ENCODE results near the gene BICRA.
A peak's percentile ranks its signal among the peaks of the same experiment; 100 is the strongest.

BICRA gene

DNA sequence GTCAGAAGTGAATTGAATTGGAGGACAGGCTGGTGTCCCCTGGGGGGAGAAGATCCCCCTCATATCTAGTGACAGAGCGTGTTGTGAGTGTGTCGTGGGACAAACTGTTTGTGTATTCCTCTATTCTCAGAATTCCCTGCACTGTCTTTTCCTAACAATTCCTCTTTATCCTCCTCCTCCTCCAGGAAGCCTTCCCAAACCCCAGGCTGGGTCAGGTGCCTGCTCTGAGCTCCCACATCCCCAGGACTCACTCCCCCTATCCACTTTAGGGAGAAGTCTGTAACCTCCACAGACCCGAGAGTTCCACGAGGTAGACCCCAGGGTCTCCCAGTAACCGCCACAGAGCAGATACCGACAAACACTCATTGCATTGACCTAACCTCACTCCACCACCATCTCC is 15.1 kb upstream of the BICRA start:
- H3K4me3 ChIP-seq (ENCODE audit: low read length), result no peak overlapping the region
- TF ChIP-seq ZNF274 (IDR thresholded peaks at IDR 0.05; ENCODE audit: low read depth, low read length), result no peak

DNA sequence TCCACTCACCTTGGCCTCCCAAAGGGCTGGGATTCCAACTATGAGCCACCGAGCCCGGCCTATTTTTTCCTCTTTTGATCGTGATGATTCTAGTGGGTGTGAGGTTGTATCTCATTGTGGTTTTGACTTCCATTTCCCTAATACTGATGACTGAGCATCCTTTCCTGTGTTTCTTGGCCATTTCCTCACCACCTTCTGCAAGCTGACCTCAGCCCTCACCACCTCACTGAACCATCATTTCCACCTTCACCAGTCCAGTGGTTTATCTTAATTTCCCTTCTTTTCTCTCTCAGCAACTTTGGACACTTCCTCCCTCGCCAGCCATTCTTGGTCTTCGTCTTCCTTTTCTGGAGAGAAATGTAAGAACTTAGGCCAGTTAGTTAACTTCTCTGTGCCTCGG is 13.0 kb upstream of the BICRA start:
- H3K4me3 ChIP-seq (ENCODE audit: low read length), result no peak overlapping the region
- no peak for TF ChIP-seq ZNF274 (IDR thresholded peaks at IDR 0.05; ENCODE audit: low read depth, low read length)

DNA sequence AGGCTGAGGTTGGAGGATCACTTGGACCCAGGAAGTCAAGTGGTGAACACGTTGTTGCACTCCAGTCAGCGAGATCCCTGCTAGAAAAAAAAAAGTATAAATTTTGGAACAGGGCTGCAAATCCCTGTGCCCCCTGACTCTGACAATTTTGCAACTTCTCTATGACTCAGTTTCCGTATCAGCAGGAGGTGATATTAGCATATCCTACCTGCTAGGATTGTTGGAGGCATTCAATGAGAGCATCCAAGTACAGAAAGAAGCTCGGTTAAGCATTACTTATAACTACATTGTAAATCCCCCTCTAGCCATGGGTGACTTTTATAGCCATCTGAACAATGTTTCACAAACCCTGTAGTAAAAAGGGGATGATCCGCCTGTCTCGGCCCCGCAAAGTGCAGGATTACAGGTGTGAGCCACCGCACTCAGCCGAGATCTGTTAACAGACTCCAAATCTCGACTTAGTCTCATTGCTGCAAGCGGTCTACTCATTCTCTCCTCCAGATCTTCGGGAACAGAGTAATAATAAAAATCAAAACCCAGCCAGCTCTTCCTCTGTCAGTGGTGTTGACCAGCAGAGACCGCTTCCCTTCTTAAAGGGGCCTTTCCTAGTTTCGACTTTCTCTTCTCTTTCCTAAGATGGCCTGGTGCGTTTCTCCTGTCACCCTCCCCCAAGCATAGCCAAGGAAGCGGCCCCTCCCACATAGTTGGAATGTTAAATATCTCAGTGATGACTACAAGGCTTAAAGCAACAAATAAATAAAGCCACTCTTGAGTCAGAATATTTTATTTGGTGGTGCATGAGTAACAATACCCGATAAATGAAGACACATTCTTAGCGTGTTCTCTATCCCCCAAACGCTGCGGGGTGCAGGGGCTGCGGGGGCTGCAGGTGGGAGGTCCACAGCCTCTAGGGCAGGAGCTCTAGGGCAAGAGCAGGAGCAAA is 10.3 kb upstream of the BICRA start:
- peak overlapping the region; percentile 30; the same call in 1 of the 2 replicates for H3K4me3 ChIP-seq (ENCODE audit: low read length)
- TF ChIP-seq ZNF274 (IDR thresholded peaks at IDR 0.05; ENCODE audit: low read depth, low read length), result no peak

DNA sequence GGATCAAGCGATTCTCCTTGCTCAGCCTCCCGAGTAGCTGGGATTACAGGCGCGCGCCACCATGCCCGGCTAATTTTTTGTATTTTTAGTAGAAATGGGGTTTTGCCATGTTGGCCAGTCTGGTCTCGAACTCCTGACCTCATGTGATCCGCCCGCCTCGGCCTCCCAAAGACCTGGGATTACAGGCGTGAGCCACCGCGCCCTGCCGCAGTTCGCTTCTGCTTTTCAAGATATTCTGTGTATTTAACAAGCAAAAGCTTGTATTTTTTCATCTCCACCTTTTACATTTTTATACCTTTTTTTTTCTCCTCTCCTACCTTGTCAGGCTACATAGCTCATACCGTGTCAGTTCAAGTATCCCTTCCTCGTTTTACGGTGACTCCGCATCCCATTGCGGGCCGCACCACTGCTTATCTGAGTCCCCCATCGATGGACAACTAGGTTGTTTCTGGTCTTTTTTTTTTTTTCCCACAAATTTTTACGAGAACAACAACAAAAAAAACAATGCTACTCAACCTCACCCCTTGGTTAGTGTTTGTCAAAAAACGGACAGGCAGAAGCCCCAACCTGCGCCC is 9.2 kb upstream of the BICRA start:
- H3K4me3 ChIP-seq (ENCODE audit: low read length), result peak overlapping the region; percentile 81

DNA sequence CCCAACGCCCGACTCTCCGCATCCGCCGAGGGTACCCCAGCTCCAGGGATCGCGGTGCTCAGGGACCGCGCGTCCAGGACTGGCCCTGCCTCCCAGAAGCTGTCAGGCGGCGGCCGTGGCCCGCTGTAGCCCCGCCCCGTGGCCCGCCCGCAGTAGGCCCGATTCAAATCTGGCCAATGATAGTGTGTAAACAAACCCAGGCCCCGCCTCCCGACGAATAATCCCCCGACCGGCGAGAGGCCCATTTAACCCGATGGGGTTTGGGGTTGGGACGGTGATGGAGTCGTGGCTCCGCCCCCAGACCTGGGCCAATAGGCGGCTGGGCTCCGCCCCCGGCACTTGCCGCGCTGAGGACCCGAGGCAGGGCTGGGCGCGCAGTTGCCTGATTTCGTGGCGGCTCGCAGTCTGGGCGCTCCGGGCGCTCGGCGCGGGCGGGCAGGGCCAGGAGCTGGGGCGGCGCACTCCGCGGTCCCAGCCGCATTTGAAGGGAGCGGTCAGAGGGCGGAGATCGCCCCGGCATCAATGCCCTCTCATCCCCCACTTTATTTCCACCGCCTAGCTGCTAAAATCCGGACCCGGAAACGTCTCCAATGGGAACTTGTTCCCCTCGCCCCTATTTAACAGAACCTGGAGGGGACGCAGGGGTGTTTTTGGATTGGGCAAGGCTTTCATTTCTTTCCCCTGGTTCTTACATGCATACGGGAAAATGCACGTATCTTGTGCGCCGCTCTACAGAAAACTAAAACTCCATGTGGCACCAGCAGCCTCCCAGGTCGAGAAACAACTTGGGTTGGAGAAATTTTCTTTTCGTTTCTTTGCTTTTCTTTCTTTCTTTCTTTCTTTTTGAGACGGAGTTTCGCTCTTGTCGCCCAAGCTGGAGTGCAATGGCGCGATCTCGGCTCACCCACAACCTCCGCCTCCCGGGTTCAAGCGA is 8.4 kb upstream of the BICRA start:
- TF ChIP-seq ZNF274 (IDR thresholded peaks at IDR 0.05; ENCODE audit: low read depth, low read length), result no peak
- H3K4me3 ChIP-seq (ENCODE audit: low read length), result peak overlapping the region; percentile 88

DNA sequence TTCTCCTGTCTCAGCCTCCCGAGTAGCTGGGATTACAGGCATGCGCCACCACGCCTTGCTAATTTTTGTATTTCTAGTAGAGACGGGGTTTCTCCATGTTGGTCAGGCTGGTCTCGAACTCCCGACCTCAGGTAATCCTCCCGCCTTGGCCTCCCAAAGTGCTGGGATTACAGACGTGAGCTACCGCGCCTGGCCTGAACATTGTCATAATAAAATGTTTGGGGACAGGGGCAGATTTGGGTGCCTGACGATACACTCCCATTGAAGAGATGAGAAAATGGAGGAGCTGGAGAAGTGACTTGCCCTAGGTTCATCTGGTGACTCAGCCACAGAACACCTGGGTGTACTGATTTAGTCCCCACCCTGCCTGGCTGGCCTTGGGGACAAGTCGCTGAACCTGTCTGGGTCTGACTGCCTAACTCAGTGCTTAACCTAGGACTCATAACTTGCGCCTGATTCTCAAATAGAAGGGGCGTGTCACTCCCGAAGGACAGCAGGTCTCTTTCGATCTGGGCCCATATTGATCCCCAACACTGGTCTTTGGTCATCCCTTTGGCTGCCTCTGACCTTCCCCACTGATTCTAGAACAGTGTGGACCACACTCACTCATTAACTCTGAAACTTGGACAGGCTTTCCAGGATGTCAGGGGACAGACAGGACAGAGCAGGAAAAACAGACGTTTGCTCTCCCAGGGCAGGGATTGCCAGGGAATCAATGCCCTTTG is 7.6 kb upstream of the BICRA start:
- TF ChIP-seq ZNF274 (IDR thresholded peaks at IDR 0.05; ENCODE audit: low read depth, low read length), result no peak
- peak overlapping the region; percentile 88; the same call in 1 of the 2 replicates for H3K4me3 ChIP-seq (ENCODE audit: low read length)

DNA sequence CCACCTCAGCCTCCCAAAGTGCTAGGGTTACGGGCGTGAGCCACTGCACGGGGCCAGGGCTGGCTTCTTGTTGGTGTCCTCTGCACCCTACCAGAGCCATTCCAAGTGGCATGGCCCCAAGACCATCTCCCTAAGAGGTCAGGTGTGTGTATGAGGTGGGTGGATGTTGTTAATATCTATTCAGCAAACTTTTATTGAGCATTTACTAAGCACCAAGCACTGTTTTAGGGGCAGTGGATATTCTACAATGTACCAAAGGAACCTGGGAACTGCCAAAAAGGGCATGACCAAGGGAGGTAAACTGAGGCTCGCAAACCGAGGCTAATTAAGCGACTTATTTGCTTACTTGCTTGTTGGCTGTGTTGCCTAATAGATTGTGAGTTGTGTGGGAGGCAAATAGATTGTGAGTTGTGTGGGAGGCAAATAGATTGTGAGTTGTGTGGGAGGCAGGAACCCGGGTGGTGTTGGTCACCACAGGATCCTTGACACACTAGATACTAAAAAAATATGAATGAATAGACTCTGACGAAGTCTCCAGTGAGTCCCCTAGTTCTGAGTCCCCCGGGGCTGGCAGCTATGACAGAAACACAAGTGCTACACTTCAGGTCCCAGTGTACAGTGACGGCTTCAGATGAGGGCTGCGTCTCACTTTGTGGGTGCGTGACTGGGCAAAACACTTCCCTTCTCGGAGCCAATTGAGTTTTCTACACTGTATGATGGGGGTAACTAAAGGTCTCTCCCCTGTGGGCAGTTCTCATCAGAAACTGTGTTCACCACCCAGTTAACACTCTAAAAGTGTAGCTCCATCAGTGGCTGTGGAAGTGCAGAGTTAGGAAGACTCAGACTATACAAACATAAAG is 5.0 kb upstream of the BICRA start:
- TF ChIP-seq ZNF274 (IDR thresholded peaks at IDR 0.05; ENCODE audit: low read depth, low read length), result no peak
- H3K4me3 ChIP-seq (ENCODE audit: low read length), result no peak overlapping the region

DNA sequence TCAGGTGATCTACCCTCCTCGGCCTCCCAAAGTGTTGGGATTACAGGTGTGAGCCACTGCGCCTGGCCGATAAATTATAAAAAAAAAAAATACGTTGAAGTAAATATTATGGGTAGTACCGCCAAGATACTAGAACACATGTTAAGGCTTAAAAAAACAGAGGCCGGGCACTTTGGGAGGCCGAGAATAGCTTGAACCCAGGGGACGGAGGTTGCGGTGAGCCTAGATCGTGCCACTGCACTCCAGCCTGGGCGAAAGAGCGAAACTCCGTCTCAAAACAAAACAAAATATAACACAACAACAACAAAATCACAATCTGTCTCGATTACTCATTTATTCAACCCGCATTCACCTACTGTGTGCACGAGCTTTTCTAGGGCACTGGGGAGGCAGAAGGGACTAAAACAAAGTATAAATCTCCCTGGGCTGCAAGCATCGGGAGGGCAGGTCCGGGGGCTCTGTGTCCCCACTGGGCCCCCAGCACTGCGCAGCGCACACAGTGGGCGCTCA is 1.3 kb upstream of the BICRA start:
- peak overlapping the region; percentile 93 for H3K4me3 ChIP-seq (ENCODE audit: low read length)
- TF ChIP-seq ZNF274 (IDR thresholded peaks at IDR 0.05; ENCODE audit: low read depth, low read length), result no peak

DNA sequence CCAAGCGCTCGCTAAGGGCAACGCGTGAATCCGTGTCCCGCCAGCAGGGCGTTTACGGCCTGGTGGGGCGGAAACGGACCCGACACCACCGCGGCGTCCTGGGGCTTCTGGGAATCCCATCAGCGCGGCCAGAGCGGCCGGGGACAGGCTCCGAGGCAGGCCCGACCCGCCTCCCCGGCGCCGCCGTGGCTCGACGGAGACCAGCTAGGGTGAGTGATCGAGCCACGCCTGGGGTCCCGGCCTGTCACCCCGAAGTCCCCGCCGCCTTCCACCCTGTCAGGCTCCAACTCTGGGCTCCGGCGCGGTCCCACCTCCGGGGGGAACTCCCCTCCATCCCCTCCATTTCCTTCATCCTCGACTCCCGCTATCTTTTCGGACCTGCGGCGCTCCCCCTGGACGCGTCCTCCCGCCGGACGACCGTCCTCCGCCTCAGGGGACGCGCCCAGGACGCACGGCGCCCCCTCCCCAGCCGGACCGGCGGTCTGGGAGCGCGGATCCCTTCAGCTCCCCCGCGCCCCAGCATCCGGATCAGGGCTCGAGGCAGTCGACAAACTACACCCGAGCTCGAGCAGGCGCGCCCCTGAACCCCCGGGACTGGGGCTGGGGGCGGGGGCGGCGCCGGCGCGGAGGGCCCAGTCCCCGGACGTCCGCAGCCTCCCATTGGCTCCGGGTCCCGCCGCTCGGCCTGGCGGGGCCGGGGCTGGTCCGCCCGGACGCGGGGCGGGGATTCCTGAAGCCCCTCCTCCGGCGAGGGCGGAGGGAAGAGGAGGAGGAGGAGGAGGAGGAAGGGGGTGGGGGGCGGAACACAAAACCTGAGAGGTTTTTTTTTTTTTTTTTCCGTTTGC is 638 bp upstream of the BICRA start:
- TF ChIP-seq ZNF274 (IDR thresholded peaks at IDR 0.05; ENCODE audit: low read depth, low read length), result no peak
- H3K4me3 ChIP-seq (ENCODE audit: low read length), result peak overlapping the region; percentile 93

DNA sequence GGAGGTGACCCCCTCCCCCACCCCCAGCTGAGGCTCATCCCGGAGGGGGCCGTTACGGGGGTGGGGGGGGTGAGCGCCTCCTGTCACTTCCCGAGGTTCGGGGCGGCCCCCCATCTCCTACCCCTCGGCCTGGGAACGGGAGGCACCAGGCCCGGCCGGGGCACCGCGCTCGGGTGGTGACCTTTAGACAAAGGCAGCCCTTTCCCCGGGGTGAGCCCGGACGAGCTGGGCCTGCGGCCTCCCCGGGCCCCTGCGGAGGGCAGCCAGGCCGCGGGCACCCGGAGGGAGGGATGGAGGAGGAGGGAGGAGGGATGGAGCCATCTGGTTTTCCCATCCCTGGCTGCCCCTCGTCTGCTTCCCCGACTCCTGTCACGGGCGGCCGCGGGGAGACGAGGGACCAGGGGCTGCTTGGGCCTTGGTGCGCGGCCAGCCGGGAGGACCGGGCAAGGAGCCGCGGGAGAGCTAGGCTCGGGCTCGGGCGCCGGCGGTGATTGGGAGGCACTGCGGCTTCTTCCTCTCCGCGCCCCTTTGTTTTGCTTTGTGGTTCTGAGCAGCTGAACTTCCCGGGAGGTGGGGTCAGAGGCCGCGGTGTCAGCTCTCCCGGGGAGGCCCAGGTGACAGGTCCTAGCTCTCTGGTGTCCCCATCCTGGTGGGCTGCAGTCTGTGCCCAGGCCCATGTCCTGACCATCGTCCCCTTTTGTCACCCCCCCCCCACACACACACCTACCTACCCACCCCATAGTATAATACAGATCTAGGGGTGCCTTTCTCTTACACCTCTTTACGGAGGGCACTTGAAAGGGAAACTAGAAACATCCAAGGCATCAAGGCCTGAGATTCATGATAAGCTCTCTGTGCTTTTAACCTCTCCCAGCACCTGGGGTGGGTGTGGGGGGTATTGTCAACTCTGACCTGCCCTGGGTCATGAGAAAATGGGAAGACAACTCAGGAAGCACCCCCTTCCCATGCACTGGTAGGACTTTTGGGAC is 1.3 kb downstream of the BICRA start:
- H3K4me3 ChIP-seq (ENCODE audit: low read length), result peak overlapping the region; percentile 62
- TF ChIP-seq ZNF274 (IDR thresholded peaks at IDR 0.05; ENCODE audit: low read depth, low read length), result no peak

DNA sequence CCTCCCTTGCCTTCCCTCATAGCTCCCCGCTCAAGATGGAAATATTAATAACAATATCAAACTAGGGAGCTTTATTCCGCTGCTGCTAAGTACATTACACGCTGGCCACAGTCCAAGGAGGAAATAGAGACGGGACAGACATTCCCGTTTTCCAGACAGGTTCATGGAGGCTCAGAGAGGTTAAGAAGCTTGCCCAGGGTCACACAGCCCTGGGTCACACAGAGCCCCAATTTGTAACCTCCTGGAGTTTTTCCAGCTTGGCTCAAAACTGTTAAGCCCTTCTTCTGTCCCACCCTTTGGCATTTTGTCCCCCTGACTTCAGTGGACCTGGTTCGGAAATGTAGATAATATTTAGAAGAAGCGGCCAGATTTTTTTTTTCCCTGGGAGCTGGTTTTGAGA is 2.0 kb downstream of the BICRA start:
- TF ChIP-seq ZNF274 (IDR thresholded peaks at IDR 0.05; ENCODE audit: low read depth, low read length), result no peak
- peak overlapping the region; percentile 62; the same call in 1 of the 2 replicates for H3K4me3 ChIP-seq (ENCODE audit: low read length)
